Left kidney (tissue), 2 donors: ENCODE data around the gene CPEB4. TPM values are rescaled to one million over a fixed set of nuclear protein-coding genes. Genes with fewer than 3 reads are reported as not detected.

Experiments
- DNase-seq: peaks from one replicate; pipeline ENCODE4 v3.0.0-alpha.2; 2013
- polyA plus RNA-seq: library from polyadenylated mRNA; unstranded; fragments of 120-200 nt; gene quantifications from one replicate; pipeline ENCODE4 v1.2.1, GENCODE V29; 2013; ENCODE audit not compliant: insufficient read length

Gene CPEB4
- polyA plus RNA-seq, 1 donor, result 46.0 TPM

- no peak for DNase-seq
These were observed 29.3 kb upstream of the CPEB4 start for GRCh38 chr5:173858670-173859407.

DNA sequence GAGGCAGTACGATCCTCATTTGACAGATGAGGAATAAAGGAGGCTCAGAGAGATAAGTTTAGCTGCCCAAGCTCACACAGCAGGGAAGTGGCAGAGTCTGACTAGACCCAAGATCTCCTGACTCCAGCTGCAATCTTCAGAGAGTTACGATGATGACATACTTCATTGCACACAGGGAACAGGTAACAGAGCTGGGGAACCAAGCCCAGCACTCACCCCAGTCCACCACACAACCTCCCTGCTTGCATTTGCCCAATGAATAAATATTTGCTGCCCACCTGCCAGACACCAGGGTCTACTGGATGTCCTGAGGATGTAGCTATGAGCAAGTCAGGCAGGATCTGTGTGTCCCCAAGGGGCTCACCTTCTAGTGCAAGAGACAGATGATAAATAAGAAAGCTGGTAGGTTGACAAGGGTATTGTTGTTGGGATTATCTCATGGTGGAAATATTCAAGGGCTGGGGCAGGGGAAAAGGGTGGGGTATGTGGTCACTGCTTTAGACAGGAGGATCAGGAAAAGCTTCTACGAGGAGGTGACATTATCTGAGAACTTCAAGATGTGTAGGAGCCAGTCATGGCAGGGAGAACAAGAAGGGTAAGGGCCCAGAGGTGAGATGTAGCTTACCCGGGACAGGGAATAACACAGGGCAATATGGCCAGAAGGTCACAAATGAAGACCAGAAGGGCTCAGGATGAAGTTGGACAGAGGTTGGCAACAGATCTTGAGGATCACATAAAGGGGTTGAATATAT is 28.6 kb upstream of the CPEB4 start:
- no peak for DNase-seq

GRCh38 chr5:173862047-173862477 is 26.1 kb upstream of the CPEB4 start:
- no peak for DNase-seq

DNA sequence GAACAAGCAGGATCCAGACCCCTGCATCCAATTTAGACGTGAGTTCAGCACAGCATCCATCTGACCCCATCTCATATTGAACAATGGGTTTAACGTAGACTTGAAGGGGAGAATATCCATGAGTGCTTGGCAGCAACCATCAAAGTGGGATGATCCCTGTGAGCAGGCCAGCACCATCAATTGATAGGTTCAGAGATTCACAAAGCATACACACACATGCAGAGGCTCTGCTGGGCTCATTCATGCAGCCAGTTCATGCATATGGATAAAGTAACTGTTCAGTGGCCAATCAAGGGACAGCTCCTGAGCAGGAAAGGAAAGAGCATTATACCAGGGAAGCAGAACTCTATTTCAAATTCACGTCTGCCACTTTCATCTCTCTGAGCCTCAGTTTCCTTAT is 24.8 kb upstream of the CPEB4 start:
- DNase-seq, result no peak

- DNase-seq, result no peak
These were observed 23.8 kb upstream of the CPEB4 start for GRCh38 chr5:173864126-173865050.

- no peak for DNase-seq
These were observed 21.8 kb upstream of the CPEB4 start for GRCh38 chr5:173866243-173866857.

DNA sequence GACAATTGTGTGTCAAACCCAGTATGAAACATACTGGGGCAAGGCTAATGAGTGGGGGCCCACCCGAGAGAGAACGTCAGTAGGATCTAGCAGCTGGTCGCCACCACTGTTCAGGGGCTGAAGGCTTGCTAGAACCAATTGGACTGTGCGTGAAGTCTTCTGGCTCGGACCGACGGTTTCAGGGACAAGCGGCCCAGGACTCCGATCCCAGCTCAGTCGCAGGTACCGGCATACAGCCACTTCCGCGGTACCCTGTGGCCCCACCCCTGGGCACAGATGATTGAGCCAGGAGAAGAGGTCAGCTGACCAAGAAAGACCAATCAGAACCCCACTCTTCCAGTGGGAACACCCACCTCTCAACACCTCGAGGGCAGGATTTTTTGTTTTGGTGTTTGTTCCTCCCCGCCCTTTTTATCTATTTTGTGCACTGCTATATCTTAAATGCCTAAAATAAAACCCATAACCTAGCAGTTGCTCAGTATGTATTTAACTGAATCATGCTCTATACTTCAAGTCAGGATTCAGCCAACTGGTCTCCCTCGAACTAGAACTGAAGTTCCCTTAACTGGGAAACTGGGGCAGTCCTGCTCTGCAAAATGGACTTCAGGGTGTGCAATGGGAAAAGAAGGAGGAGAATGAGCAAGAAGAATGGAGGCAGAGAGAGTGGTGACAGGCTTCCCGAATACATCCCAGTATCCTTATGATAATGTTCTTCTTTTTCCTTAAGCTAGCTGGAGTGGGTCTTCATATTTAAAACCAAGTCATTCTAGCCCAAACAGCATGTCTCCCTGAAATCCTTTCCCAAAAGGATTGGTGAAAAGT is 21.1 kb upstream of the CPEB4 start:
- no peak for DNase-seq

DNA sequence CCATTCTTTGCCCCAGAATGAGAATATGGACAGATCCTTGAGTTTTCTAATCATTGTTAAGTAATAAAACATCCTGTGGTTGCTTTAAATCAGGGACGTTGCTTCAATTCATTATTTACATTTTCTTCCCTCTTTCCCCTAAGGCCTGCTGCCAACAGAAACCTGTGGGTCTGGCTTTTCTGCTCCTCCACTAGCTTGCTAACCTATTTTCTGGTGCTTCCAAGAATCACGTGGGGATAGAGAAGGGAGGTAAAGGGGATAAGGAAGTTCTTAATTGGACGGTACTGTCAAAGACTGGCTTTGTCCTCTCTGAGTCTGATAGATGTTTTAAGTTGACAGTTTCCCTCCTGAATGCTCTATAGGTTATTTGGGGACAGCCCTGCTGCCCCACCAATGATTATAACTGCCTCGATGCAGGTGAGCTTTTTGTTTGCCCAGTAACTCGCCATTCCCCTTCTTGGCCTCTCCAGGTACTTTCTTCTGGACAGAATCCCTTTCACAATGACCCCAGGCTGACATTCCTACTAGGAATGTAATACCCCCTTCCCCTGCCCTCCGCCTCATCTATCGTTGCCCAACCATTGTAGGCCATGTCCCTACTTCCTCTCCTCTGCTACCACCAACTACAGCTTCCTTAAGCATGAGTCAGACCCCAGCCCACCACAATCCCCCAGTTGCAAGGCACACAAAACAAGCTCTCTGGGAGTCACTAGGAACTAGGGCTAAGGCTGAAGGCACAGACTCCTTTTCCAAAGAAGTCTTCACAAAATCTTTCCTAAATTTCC is 19.9 kb upstream of the CPEB4 start:
- DNase-seq, result no peak

DNA sequence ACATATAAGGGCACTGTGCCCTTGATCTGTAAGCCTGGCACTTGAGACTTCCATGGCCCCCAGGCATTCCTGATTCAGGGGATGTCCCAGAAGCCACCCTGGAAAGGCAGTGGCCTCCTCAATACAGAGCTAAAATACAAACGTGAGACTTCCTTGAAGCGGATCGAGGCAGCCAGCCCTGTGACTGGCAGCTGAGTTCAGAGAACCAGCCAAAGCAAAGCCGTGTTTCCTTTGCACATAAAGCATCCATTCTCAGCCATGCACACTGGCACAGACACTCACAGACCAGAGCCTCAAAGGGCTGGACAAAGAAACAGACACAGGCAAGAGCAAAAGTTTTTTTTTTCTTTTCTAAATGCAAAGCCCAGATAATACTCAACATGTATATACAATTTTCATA is 18.8 kb upstream of the CPEB4 start:
- DNase-seq, result no peak

GRCh38 chr5:173872957-173873305 is 15.2 kb upstream of the CPEB4 start:
- no peak for DNase-seq

- DNase-seq, result no peak
These were observed 14.7 kb upstream of the CPEB4 start for GRCh38 chr5:173873306-173873922.

GRCh38 chr5:173875189-173875588 is 13.0 kb upstream of the CPEB4 start:
- DNase-seq, result no peak

DNA sequence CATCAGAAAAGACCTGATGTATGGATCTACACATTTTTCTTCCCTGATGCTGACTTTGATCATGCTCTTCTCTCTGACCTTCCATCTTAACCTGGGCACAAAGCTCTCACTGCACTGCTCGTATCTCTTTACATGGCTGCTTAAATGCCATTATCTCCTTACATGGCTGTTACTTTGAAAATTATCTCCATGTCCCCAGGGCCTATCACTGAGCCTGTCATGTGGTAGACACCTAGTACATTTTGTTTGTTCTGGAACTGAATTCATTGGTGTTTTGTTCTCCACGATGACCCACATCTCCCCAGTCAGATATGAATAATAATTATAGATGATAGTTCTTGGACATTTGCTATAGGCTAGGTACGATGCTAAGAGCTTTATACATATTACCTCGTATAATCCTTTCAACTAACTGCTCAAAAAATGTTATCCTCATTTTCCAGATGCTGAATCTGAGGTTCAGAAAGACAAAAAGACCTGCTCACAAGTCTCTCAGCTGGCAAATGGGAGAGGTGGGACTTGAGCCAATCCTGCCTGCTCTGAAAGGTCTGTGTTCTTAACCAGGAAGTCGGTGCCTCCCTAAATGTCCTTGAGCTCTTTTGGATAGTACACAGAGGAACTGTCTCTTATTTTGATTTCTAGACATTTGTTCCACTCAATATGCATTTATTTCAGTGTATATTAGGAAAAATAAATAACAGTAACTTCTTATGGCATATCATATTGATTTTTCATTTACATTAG is 9.8 kb upstream of the CPEB4 start:
- no peak for DNase-seq

- no peak for DNase-seq
These were observed 7.7 kb upstream of the CPEB4 start for GRCh38 chr5:173880306-173880985.

DNA sequence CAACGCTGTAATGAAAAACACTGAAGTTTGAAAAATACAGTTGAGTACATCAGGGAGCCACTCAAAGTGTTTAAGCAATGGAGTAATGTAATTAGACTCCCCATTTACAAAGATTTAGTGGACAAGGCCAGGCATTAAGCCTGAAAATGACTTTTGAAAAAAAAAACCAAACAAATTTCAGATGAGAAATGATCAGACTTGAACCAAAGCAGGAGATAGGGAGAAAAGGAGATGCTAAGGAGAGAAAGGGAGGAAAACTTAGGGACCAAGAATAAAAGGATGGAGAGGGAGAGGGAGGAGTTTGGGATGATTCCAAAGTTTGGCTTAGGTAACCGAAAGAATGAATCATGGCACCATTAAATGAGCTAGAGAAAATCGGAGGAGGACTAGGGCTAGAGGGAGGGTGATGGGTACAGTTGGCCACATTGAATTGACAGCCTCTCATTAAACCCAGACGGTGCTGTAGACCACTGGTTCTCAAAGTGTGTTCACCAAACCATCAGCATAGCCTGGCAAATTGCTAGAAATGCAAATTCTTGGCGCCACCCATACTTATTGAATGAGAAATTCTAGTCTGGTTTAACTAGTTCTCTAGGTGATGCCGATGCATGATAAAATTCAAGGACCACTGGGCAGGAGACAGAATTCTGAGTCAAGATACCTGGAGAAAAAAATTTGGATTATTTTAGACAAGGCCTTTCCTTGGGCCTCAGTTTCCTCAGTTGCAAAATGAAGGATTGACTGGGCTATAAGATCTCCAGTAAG is 6.2 kb upstream of the CPEB4 start:
- DNase-seq, result no peak

DNA sequence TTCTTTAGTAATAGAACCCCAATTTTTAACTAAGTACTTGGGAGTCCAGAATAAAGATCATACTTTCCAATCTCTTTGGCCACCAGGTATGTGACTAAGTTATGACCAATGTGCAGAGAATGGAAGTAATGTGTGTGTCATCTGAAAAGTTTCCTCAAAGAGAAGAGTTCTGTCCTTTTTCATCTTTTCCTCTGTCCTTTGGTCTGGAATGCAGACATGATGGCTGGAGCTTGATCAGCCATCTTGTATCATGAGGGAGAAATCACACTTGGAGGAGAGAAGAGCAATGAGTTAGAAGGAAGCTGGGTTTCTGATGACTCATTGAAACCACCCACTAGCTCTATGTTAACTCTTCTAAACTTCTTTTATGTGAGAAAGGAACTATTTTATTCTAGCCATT is 5.5 kb upstream of the CPEB4 start:
- DNase-seq, result no peak

DNA sequence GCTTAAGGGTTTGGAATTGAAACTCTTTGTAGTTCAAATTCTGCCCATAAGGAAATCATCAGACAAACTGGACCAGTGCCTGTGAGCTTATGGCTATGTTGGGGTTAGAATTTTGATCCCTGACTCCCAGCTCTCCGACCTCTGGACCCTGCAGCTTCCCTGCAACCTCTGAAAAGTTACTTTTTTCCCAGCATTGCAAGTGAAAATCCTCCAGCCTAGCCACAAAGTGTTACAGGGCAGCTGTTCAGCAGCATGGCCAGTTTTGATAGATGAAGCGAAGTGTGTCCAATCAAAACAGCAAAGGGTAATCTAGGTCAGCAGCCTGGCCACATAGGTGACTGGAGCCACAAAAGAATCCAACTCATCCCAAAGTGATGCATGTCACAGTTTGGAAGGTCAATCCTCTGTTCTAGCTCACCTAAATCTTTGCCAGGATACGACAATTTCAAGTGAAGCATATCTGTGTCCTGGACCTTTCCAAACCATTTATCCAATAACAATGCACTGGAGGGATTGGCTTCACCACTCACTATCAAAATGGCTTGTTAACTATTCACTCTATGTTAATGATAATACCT is 4.7 kb upstream of the CPEB4 start:
- DNase-seq, result no peak
